ENCODE data around the gene ZNF546. TPM values are rescaled to one million over a fixed set of nuclear protein-coding genes. Genes with fewer than 3 reads are reported as not detected.
"Not testable (repeated sequence)": the region's sequence is repeated elsewhere in the genome, so short reads cannot be mapped to it uniquely, and the experiment has no call there.

ZNF546 gene
- polyA plus RNA-seq (2012; ENCODE audit: insufficient read depth, insufficient read length, low read depth) = 1.0 TPM

DNA sequence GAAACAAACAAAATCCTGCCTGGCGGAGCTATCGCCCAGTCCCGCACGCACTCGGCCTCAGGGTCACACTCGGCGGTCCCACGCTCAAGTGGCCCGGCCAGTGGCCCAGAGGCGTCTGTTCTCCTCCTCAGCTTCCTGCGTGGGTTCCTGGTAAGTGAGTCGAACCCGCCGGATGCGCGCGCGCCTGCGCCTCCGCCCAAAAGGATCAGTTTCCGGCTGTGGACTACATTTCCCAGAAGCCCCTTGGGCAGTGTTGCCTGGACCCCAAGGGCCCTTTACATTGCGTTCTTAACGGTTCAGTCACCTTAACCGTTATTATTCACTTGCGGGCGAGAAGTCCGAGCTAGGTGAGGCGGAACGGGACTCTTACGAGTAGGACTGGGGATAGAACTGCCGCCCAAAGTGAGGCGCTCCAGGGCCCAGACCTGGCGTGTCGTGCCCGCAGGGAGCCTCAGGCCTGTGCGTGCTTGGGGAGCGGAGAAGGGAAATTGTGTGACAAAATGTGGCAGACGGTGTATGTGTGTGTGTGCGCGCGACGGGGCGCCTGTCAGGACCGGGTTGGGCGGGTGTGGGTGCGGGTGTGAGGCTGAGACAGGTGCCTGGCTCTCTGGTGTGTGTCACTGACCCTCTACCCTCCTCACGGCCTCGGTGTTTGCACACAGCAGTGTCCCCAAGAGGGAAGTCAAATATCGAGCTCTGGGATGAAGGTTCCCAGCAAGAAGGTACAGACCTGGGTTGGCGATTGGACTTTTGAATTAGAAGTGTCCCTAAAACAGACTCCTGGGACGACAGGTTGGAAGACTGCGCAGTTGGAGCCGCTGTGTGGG lies at the start of gene ZNF546:
TSS of gene ZNF546 (plus strand) at position 250 of the 827 bp plus-strand sequence. CDS start 1,267 bp downstream, outside the sequence.
- no peaks in the 10 kb centered on the region for H3K9me3 ChIP-seq
- H3K27me3 ChIP-seq = no peaks in the 10 kb centered on the region
- no peaks in the 10 kb centered on the region for H3K4me1 ChIP-seq
- peak; percentile 90 for DNase-seq
- no peaks in the 10 kb centered on the region for H3K36me3 ChIP-seq
- TF ChIP-seq, protein P1, sequence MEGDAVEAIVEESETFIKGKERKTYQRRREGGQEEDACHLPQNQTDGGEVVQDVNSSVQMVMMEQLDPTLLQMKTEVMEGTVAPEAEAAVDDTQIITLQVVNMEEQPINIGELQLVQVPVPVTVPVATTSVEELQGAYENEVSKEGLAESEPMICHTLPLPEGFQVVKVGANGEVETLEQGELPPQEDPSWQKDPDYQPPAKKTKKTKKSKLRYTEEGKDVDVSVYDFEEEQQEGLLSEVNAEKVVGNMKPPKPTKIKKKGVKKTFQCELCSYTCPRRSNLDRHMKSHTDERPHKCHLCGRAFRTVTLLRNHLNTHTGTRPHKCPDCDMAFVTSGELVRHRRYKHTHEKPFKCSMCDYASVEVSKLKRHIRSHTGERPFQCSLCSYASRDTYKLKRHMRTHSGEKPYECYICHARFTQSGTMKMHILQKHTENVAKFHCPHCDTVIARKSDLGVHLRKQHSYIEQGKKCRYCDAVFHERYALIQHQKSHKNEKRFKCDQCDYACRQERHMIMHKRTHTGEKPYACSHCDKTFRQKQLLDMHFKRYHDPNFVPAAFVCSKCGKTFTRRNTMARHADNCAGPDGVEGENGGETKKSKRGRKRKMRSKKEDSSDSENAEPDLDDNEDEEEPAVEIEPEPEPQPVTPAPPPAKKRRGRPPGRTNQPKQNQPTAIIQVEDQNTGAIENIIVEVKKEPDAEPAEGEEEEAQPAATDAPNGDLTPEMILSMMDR (IDR thresholded peaks at IDR 0.05; ENCODE audit: low read depth, low read length) = no peak
- peak within 1 kb of the TSS; percentile 98 for H3K4me3 ChIP-seq (ENCODE audit: low read depth, low read length)

DNA sequence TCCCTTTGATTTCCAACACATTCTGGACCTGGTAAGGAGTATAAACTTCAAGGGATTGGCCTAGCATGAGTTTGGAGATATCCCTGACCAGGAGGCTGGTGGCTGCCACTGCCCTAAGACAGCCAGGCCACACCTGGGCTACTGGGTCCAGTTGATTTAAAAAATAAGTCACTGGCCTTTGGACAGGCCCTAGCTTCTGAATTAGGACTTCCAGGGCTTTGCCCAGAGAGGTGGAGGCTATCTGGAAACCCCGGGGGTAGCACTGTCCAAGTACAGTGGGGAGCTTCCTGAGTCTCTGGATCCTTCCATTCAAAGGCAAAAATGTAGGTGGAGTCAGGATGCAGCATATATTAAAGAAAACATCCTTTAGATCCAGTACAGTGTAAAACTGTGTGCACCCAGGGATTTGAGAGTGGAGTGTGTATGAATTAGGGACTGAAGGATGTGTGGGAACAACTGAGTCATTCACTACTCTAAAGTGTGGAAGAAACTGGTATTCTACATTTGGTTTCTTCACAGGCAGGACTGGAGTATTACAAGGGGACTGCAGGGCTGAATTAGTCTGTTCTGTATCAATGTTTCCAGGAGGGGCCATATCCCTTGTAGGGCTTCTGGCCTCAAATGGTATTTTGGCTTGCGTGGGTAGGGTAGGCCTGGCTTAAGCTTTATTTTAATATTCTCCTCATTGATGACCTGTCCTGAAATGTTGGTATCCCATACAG lies 47.7 kb upstream of the ZNF546 start:
- TF ChIP-seq, protein P1 (IDR thresholded peaks at IDR 0.05; ENCODE audit: low read depth, low read length) = no peak
- H3K4me1 ChIP-seq = no peaks in the 10 kb centered on the region
- H3K4me3 ChIP-seq (ENCODE audit: low read depth, low read length) = no peak overlapping the region
- H3K36me3 ChIP-seq = no peaks in the 10 kb centered on the region
- no peak for DNase-seq
- H3K27me3 ChIP-seq = no peaks in the 10 kb centered on the region
- H3K9me3 ChIP-seq = no peaks in the 10 kb centered on the region

DNA sequence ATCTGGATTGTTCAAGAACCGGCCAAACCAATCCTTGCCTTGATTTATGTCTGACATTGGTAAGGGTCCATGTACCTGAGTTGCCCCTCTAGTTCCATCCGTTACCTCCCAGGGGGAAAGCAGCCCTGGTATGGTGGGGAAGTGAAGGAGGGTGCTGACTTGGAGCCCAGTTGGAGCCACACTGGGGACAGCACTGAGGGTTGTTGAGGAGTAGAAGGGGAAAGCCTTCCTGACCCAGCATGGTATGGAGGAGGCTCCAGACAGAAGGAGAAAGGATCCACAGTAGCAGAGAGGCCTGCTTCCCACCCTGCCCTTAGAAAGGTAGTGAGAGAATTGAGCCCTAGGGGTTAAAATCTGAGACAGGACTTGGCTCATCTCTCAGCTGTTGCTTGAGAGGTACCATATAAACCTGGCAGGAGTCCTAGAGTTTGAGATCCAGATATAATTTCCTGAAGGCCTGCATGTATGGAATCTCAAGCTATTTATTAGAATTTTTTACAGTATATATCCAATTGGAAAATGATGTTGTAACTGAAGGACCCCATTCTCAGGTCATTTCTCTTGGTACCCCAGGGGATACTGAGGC lies 45.7 kb upstream of the ZNF546 start:
- TF ChIP-seq, protein P1 (IDR thresholded peaks at IDR 0.05; ENCODE audit: low read depth, low read length) = no peak

DNA sequence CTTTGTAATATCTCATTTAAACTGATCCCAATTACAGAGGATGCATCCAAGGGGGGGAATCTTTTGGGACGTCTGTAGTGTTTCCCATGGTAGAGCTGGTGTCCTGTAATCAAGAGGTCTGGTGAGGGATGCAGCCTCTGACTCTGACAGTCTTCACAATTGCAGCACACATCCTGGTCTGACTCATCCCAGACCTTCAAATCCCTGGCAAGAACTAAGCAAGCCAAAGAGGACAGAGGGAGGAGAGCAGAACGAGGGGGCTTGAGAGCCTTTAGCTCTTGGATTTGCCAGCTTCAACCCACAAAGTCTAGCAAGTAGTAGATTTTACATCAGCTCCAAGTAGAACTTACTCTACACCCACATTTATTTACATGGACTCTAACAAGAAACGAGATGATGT lies 45.2 kb upstream of the ZNF546 start:
- no peaks in the 10 kb centered on the region for H3K4me1 ChIP-seq
- DNase-seq = no peak
- no peak overlapping the region for H3K4me3 ChIP-seq (ENCODE audit: low read depth, low read length)

More for the DNA sequence above, 45.7 kb upstream of the ZNF546 start:
- H3K4me3 ChIP-seq (ENCODE audit: low read depth, low read length) = no peak overlapping the region
- no peak for DNase-seq
- H3K9me3 ChIP-seq = no peaks in the 10 kb centered on the region
- H3K36me3 ChIP-seq = no peaks in the 10 kb centered on the region
- no peaks in the 10 kb centered on the region for H3K27me3 ChIP-seq
- H3K4me1 ChIP-seq = no peaks in the 10 kb centered on the region

DNA sequence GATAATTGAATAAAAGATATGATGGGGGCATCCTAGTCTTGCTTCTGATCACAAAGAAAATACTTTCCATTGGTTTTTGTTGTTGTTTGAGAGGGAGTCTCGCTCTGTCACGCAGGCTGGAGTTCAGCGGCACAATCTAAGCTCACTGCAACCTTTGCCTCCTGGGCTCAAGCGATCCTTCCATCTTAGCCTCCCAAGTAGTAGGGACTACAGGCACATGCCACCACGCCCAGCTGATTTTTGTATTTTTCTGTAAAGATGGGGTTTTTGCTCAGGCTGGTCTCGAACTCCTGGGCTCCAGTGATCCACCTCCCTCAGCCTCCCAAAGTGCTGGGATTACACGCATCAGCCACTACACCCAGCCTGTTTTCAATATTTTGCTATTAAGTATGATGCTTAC lies 42.9 kb upstream of the ZNF546 start:
- Histone ChIP-seq H3K27me3 (no peaks in the 10 kb centered on the region), H3K36me3 (no peaks in the 10 kb centered on the region), H3K4me3 (ENCODE audit: low read depth, low read length) (no peak overlapping the region), H3K4me1 (no peaks in the 10 kb centered on the region), H3K9me3 (no peaks in the 10 kb centered on the region)
- DNase-seq = no peak
- TF ChIP-seq, protein P1 (IDR thresholded peaks at IDR 0.05; ENCODE audit: low read depth, low read length) = no peak

More for the DNA sequence above, 45.2 kb upstream of the ZNF546 start:
- TF ChIP-seq, protein P1 (IDR thresholded peaks at IDR 0.05; ENCODE audit: low read depth, low read length) = no peak
- H3K36me3 ChIP-seq = no peaks in the 10 kb centered on the region
- H3K9me3 ChIP-seq = no peaks in the 10 kb centered on the region
- no peaks in the 10 kb centered on the region for H3K27me3 ChIP-seq

DNA sequence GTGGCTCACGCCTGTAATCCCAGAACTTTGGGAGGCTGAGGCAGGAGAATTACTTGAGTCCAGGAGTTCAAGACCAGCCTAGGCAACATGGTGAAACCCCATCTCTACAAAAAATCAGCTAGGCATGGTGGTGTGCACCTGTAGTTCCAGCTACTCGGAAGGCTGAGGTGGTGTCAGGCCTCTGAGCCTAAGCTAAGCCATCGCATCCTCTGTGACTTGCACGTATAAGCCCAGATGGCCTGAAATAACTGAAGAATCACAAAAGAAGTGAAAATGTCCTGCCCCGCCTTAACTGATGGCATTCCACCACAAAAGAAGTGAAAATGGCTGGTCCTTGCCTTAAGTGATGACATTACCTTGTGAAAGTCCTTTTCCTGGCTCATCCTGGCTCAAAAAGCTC lies 39.0 kb upstream of the ZNF546 start:
- H3K9me3 ChIP-seq; H3K4me3 ChIP-seq (ENCODE audit: low read depth, low read length); H3K36me3 ChIP-seq; H3K4me1 ChIP-seq; DNase-seq; H3K27me3 ChIP-seq: not testable (repeated sequence)

DNA sequence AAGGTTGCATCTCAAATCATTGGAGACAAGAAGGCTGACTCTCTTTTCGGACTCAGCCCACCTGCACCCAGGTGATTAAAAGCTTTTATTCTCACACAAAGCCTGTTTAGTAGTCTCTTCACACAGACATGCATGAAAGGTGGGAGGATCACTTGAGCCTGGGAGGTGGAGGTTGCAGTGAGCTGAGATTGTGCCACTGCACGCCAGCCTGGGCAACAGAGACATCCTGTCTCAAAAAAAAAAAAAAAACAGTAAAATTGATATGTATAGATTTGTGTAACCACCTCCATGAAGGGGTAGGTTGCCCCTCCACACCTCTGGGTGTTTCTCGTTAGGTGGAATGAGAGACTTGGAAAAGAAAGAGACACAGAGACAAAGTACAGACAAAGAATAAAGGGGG lies 37.9 kb upstream of the ZNF546 start:
- H3K27me3 ChIP-seq; DNase-seq; H3K4me1 ChIP-seq; H3K36me3 ChIP-seq; H3K4me3 ChIP-seq (ENCODE audit: low read depth, low read length); H3K9me3 ChIP-seq: not testable (repeated sequence)

DNA sequence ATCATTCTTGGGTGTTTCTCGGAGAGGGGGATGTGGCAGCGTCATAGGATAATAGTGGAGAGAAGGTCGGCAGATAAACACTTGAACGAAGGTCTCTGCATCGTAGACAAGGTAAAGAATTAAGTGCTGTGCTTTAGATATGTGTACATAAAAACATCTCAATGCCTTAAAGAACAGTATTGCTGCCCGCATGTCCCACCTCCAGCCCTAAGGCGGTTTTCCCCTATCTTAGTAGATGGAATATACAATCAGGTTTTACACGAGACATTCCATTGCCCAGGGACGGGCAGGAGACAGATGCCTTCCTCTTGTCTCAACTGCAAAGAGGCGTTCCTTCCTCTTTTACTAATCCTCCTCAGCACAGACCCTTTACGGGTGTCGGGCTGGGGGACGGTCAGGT lies 37.5 kb upstream of the ZNF546 start:
- H3K36me3 ChIP-seq; H3K4me1 ChIP-seq; H3K9me3 ChIP-seq; H3K4me3 ChIP-seq (ENCODE audit: low read depth, low read length); H3K27me3 ChIP-seq; DNase-seq: not testable (repeated sequence)
